Fibroblast of pulmonary artery (primary cell): ENCODE results near the gene HCAR3.
"Not testable (repeated sequence)": the region's sequence is repeated elsewhere in the genome, so short reads cannot be mapped to it uniquely, and the experiment has no call there.

Experiments used
- DNase-seq: peaks from one replicate; pipeline ENCODE4 v3.0.0-alpha.2; 2010; ENCODE audit warnings: low read depth
- H3K4me3 ChIP-seq: replicated peaks from 2 replicates; pipeline ENCODE4 v1.5.1; 2011; ENCODE audit warnings: low read depth, mild to moderate bottlenecking, control low read depth, low read length, moderate library complexity
- CTCF ChIP-seq: IDR thresholded peaks from 2 replicates; pipeline ENCODE4 v1.5.1; 2011; ENCODE audit warnings: mild to moderate bottlenecking, control low read depth, low read length, inconsistent platforms; ENCODE audit errors: missing control alignments

Gene HCAR3

GRCh38 chr12:122716658-122717057 is at the start of gene HCAR3:
Gene HCAR3, minus strand, starts transcription at chr12:122716811. Its CDS starts 74 bp downstream, at chr12:122716737.
- not testable (repeated sequence) for H3K4me3 ChIP-seq, DNase-seq

- no peak overlapping the region for H3K4me3 ChIP-seq
- DNase-seq = no peak
- no peak for TF ChIP-seq CTCF
Observed at GRCh38 chr12:122757568-122757967, 41.0 kb upstream of the HCAR3 start.

GRCh38 chr12:122754790-122755189 is 38.2 kb upstream of the HCAR3 start:
- no peak for DNase-seq
- TF ChIP-seq CTCF = no peak
- no peak overlapping the region for H3K4me3 ChIP-seq

DNA sequence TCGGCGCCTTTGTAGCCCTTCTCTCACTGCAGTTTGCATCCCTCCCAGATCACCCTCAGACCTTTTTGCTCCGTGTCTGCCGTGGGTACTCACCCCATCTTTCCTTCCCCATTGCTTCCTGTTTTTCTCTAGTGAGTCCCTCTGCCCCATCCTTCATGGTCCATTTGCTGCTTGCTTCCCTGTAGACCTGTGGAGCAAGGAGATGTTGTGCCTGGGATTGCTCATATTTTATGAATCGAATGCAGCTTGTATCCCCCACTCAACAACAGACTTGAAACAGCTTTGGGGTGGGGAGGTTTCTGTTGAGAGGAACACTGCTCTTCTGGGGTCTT is 36.7 kb upstream of the HCAR3 start:
- peak overlapping the region; percentile 97 for H3K4me3 ChIP-seq
- TF ChIP-seq CTCF = no peak
- DNase-seq = no peak

GRCh38 chr12:122752464-122753318 is 36.1 kb upstream of the HCAR3 start, which contains the start of gene DENR:
Gene DENR, plus strand, starts transcription at chr12:122752824. Its CDS starts 878 bp downstream, at chr12:122753702.
- peak; percentile 96 for DNase-seq
- peak; percentile 70 for TF ChIP-seq CTCF
- H3K4me3 ChIP-seq = peak within 1 kb of the TSS; percentile 97

- not testable (repeated sequence) for H3K4me3 ChIP-seq
Observed at GRCh38 chr12:122750781-122751515, 34.3 kb upstream of the HCAR3 start.

DNA sequence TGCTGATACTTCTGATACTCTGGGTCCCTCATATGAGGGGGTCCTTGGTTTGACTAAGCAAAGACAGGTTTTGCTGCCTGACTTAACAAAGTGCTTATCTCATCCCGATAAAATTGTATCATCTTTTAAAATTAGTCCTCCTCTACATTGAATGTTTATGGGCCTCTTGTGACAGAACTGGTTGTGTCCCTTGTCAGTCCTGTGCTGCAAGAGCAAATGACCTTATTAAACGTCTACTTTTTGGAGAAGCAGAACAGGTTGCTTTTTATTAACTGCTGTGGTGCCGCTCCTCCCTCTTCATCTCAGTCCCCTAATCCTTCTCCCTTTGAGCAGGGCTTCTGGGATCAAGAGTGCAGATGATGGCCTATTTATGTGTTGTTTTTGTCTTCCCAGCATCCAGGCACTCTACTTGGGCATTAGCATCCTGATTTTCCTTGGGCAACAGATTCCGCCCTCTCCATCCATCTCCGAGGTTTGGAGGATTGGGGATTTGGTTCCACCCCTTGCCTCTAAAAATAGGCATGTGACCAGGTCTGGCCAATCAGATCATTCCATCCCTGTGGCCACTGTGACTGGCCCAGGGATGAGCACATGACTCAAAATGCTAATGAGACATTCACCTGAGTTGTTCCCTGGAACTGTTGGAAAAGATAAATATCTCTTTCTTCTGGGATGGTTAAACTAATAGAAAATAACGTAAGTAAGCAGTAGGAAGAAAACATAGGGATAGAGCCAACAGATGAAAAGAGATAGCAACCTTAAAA is 33.1 kb upstream of the HCAR3 start:
- no peak for TF ChIP-seq CTCF
- no peak overlapping the region for H3K4me3 ChIP-seq
- DNase-seq = no peak

More at GRCh38 chr12:122750781-122751515, 34.3 kb upstream of the HCAR3 start:
- DNase-seq = not testable (repeated sequence)
